Erythroblast (primary cell): ENCODE measurements around the gene SLC39A2.
A peak's percentile ranks its signal among the peaks of the same experiment; 100 is the strongest.
"Not testable (repeated sequence)": the region's sequence is repeated elsewhere in the genome, so short reads cannot be mapped to it uniquely, and the experiment has no call there.

ENCODE experiments used
- DNase-seq, 2 experiments: peaks; one replicate each; lab custom pipeline; 2025; lab: John Stamatoyannopoulos, UW
- GATA1 ChIP-seq: IDR thresholded peaks from 2 replicates; pipeline ENCODE4 v1.6.1; 2011; ENCODE audit warnings: low read depth, mild to moderate bottlenecking, control low read depth, low read length, moderate library complexity
- POLR2A ChIP-seq: IDR thresholded peaks from 2 replicates; pipeline ENCODE4 v1.6.1; 2011; ENCODE audit warnings: mild to moderate bottlenecking, low read length

The SLC39A2 gene, protein sequence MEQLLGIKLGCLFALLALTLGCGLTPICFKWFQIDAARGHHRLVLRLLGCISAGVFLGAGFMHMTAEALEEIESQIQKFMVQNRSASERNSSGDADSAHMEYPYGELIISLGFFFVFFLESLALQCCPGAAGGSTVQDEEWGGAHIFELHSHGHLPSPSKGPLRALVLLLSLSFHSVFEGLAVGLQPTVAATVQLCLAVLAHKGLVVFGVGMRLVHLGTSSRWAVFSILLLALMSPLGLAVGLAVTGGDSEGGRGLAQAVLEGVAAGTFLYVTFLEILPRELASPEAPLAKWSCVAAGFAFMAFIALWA

DNA sequence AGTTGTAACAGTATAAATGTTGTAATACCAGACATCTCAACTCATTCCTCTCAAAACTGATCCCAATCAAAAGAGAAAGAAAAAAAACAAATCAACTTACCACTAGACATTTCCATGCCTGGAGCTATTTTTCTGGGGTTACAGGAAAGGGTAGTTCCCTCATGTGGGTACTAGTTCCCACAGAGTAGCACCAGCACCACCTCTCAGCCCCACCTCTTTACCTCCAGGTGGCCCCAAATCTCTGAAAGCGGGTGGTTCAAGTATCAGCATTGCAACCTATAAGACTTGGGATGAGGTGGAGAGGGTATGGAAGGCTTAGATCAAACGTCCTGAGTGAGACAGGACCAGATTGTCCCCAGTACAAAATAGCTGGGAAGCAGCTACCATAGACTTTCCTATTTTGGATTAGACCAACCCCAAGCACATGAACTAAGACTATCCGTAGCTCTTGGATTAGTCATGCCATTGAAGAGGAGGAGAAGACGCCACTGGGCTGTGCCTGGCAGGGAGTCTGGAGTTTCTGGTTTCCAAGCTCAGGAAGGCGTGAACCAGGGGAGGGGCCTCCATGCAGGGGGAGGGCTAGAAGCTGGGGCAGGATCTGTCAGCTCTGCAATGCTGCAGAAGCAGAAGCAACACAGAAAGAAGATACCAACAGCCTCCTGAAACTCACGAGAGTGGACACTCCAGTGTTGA lies at the start of gene SLC39A2:
TSS of gene SLC39A2 (plus strand) at position 620 of the 693 bp plus-strand sequence. CDS start 154 bp downstream, outside the sequence.
- TF ChIP-seq POLR2A (no peak), GATA1 (no peak)
- no peak for DNase-seq

DNA sequence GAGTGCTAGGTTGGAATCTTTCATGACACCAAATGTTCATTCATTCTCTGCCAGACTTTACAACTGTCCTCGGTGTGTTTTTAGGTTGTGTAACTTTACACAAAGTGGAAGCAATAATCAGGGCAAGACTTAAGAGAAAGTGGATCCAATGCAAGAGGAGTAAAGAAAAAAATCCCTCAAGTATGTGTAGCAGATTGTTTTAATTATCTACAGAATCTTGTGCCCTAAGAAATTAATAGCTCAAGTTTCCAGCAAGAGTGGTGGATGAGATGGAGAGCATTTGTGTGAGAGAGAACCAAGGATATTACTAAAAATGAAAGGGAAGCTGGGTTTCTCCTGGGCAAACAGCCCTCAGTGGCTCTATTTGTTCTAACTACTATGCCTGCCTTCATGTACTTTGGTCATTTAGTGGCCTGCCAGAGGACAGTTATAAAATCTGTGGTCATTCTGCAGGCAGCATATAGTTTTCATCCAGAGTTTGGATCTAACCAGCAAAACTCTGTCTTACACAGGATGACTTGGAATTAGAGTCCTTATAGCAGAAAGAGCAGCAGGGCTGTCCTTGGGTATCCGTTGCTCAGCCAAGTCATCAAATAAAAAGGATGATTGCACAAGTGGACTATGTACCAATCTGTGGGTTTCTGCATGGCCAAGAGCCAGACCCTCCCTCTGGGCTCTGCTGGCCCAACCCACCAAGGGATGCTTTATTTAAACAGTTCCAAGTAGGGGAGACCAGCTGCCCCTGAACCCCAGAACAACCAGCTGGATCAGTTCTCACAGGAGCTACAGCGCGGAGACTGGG lies 44.2 kb upstream of the SLC39A2 start, which contains the start of gene RNASE2:
TSS of gene RNASE2 (plus strand) at position 752 of the 802 bp plus-strand sequence. CDS start 285 bp downstream, outside the sequence.
- not testable (repeated sequence) for DNase-seq

DNA sequence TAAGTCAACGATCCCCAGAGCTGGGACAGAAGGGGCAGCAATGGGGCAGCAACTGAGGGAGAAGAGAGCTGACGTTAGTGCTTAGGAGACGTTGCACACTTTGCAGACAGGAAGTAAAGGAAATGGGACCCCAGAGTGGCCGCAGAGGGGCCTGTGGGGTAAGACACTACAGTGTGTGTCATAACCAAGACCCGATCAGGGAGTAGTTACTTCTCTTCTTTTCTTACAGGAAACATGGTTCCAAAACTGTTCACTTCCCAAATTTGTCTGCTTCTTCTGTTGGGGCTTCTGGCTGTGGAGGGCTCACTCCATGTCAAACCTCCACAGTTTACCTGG lies 43.6 kb upstream of the SLC39A2 start:
- not testable (repeated sequence) for DNase-seq

DNA sequence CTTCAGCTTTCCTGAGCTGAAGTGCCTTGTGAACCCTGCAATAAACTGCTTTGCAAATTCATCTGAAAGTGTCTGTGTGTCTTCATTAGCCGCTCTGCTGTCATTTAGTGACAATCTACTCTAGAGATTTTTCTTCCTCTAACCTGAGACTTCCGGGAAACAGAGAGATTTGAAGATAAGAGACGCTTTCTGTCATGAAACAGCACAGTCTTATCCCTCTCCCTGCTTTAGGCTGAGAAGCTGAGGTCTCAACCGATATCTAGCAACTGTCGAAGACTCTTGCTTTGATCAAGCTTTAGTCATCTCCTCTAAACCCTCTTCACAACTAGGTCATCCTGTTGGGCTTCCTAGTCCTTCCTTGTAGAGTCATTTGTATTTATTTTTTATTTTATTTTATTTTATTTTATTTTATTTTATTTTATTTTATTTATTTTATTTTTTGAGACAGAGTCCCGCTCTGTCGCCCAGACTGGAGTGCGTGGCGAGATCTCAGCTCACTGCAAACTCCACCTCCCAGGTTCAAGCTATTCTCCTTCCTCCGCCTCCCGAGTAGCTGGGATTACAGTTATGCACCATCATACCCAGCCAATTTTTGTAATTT lies 42.6 kb upstream of the SLC39A2 start:
- no peak for DNase-seq

DNA sequence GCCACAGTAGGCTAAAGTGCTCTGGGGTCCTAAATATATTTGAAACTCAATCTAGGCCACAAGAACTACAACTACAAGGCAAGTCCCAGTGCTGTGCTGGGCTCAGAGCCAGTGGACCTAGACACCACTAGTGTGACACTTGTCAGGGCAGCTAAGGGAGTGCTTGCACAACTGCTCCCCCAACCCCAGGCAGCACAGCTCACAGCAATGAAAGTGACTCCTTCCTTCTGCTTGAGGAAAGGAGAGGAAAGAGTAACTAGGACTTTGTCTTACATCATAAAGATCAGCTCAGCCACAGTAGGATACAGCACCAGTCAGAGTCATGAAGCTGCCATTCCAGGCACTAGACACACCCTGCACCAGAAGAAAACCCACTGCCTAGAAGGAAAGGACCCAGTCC lies 40.1 kb upstream of the SLC39A2 start:
- DNase-seq = not testable (repeated sequence)

More for the DNA sequence above, 42.6 kb upstream of the SLC39A2 start:
- TF ChIP-seq POLR2A (no peak), GATA1 (no peak)

DNA sequence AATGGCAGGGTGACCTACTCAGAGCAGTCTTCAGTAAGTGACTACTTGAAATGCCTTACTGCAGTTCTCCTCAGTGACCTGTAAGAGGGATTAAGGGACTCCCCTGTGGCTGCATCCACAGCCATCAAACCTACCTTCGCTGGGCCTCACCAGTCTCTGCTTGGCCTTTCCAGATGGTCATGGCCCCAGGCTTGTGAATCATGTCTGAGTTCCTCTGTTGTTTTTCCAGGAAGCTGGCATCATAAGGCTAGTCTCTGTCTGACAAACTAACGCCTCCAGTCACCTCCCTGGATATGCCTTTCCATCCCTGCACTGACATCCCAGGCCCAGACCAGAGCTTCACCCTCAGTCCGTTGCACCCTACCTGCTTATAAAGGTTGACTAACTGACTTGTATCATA lies 29.8 kb upstream of the SLC39A2 start:
- no peak for TF ChIP-seq POLR2A
- TF ChIP-seq GATA1 = no peak
- no peak for DNase-seq

DNA sequence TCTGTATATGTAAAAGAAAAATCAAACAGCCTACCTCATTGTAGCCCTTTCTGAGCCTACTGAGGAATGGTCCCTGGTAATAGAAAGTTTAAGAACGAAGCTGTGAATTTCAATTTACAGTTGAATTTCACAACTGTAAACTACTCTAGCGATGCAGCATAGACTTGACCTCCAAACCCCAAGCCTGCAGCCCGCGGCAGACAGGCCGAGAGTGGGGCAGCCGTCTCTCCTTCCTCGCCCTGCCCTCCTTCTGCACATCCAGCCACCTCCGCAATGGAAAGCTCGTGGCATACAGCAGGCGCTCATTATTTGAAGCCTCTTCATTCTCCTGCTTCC lies 28.5 kb upstream of the SLC39A2 start:
- TF ChIP-seq GATA1 (no peak), POLR2A (no peak)
- no peak for DNase-seq

DNA sequence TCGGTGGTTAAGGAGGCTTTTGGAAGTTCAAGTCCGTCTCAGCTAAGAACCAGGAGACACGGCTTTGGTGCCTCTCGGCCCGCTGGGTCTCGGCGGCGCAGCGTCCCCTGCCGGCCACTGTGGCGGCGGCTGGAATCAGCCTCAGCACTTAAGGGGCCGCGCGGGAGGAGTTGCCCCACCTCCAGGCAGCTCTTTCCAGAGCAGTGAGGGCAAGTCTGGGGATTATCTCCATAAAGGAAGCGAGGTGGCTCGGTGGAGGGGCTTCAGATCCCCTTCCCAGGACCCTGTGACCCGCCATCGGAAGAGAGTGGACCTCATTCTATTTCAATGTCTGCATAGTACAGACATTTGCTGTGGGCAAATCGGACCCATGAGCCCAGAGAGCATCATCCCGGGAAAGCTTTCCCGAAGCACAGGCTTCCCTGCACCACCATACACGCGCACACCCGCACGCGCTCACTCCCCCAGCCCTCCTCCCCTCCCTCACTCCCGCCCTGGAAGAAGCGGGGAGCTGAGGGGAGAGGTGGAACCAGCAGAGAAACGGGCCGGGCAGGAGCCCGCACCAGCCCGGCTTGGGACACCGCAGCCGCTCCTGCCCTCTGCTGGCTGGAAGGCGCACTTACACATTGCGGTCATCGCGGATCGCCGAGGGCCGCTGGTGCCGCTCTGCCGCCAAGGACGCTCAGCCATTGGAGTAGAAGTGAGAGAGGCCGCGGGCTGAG lies 27.9 kb upstream of the SLC39A2 start:
- peak; percentile 84 to 90 for DNase-seq
- no peak for TF ChIP-seq GATA1
- no peak for TF ChIP-seq POLR2A

DNA sequence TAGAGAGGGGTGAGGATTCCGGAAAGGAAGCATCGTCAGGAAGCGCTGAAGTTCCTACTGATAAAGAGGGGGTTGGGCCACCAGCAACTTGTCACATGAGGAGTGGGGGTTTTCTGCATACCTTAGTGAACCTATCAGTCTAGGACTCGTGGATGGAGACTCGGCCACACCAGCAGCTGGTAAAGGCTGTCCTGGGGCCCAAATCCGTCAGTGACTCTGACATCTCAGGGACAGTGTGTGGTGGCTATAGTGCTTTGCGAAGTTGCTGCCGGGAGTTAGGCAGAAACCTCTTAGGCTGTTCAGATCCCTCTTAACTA lies 27.4 kb upstream of the SLC39A2 start:
- no peak for TF ChIP-seq POLR2A
- no peak for TF ChIP-seq GATA1
- DNase-seq = no peak

DNA sequence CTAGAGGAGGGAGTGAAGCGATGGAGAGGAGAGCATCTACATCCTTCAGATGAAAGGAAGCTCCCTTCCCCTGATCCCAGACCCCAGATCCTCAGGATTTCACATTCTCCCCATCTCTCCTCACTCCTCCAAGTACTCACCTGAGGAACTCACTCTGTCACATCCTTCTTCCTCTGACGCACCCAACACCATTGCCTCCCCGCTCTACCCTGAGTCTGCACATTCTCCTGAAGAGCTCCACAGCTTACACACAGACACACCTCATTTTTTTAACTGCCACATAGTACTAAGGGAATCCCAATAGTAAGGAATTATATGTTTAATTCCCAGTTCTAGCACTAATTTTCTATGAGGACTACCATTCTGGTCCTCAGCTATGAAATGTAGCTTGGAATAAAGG lies 25.6 kb upstream of the SLC39A2 start:
- TF ChIP-seq POLR2A = no peak
- no peak for TF ChIP-seq GATA1
- DNase-seq = no peak

DNA sequence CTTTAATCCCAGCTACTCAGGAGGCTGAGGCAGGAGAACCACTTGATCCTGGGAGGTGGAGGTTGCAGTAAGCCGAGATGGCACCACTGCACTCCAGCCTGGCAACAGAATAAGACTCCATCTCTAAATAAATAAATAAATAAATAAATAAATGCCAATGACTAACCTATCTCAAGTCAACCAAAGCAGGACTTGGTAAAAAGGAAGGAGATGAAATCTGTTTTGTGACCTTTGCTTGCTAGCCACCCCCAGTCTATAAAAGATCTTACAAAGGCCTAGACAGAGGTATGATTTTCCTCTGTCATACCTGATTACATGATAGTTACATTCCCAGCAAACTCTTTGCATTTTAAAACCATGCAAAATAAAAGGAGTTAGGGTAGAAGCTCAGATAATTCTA lies 22.8 kb upstream of the SLC39A2 start:
- DNase-seq = no peak
- TF ChIP-seq POLR2A (no peak), GATA1 (no peak)

DNA sequence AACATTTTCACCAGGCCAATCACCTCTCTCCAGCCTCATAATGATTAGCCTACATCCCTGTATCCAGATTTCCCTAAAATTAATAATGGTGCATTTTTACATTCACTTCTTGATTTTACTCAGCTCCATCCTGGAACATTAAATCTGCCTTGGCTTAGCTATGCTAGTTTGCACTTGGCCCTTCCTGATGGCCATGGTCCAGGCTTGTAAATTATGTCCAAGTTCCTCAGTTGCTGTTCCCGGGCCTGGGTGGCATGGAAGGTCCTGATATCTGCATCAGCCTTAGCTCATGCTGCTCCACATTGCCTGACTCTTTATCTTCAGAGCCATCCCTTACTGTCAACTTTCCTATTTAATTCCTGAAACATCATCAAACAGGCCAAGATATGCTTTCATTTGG lies 20.4 kb upstream of the SLC39A2 start:
- no peak for DNase-seq
- no peak for TF ChIP-seq POLR2A
- TF ChIP-seq GATA1 = no peak

DNA sequence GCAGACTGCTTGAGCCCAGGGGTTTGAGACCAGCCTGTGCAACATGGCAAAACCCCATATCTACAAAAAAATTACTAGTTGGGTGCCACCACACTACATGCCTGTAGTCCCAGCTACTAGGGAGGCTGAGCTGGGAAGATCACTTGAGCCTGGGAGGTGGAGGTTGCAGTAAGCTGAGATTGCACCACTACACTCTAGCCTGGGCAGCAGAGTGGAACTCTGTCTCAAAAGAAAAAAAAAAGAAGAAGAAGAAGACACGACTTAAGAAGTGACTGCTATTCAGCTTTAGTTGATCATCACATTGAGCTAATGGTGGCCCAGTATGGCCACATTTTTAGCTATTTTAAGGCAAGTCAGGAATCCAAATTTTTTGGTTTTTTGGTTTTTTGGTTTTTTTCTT lies 18.2 kb upstream of the SLC39A2 start:
- no peak for DNase-seq
- TF ChIP-seq POLR2A (no peak), GATA1 (no peak)
